CD4-positive, alpha-beta T cell (primary cell): ENCODE measurements around the gene WDR91. TPM values are rescaled to one million over a fixed set of nuclear protein-coding genes. Genes with fewer than 3 reads are reported as not detected.

Experiments used
- ATAC-seq: fragments of 200-7000 bp; cut with Tn5 transposase; one replicate; pipeline ENCODE4 v1.10.0; 2022; ENCODE audit warnings: mild to moderate bottlenecking; ENCODE audit not compliant: poor library complexity
- CTCF ChIA-PET: fragments of 350-600 bp; sonication (Branson Sonifier 250); formaldehyde crosslinking; loops from one replicate; lab custom pipeline; 2021; ENCODE audit warnings: antibody characterized with exemption, inconsistent platforms; lab: Charles Lee
- POLR2A ChIA-PET: fragments of 350-600 bp; sonication (Branson Sonifier 250); formaldehyde crosslinking; loops from one replicate; lab custom pipeline; 2021; ENCODE audit warnings: antibody characterized with exemption, inconsistent platforms; lab: Charles Lee
- DNase-seq, 14 experiments: peaks; one replicate each; pipeline ENCODE4 v3.0.0-alpha.2; 2013 to 2020; ENCODE audit warnings: mixed read lengths in 2 of 14
- H3K27ac ChIP-seq, 2 donors: one replicate each; pipeline versions ENCODE4 v1.5.1 to v1.7.0; 2013; ENCODE audit warnings: low read length in 2 of 2, low read depth in 1 of 2, mild to moderate bottlenecking in 1 of 2
- H3K27me3 ChIP-seq, 2 experiments: 1 replicate in 1 of 2; 2 replicates in 1 of 2; pipeline versions ENCODE4 v1.6.1 to v1.7.0; 2013; ENCODE audit warnings: low read length in 2 of 2, control low read depth in 1 of 2, mild to moderate bottlenecking in 1 of 2, moderate library complexity in 1 of 2; ENCODE audit not compliant: insufficient read depth in 2 of 2, control insufficient read depth in 1 of 2
- H3K36me3 ChIP-seq: one replicate; pipeline ENCODE4 v1.6.1; 2013; ENCODE audit warnings: low read length, control low read depth; ENCODE audit not compliant: insufficient read depth
- H3K4me1 ChIP-seq: one replicate; pipeline ENCODE4 v1.6.1; 2013; ENCODE audit warnings: low read length, control low read depth; ENCODE audit not compliant: insufficient read depth
- H3K4me3 ChIP-seq: one replicate; pipeline ENCODE4 v1.5.1; 2013; ENCODE audit warnings: mild to moderate bottlenecking, low read length, moderate library complexity
- H3K9me3 ChIP-seq, 2 experiments: 1 replicate in 1 of 2; 2 replicates in 1 of 2; pipeline versions ENCODE4 v1.6.1 to v1.7.0; 2013; ENCODE audit warnings: low read length in 2 of 2, mild to moderate bottlenecking in 2 of 2, control low read depth in 1 of 2, moderate library complexity in 1 of 2; ENCODE audit not compliant: control insufficient read depth in 1 of 2, insufficient read depth in 1 of 2
- H3K27ac Mint-ChIP-seq: one replicate; pipeline ENCODE4 v1.8.0; 2020; ENCODE audit warnings: mixed read lengths
- H3K27me3 Mint-ChIP-seq: one replicate; pipeline ENCODE4 v1.8.0; 2021; ENCODE audit warnings: mixed read lengths
- H3K36me3 Mint-ChIP-seq: one replicate; pipeline ENCODE4 v1.8.0; 2021; ENCODE audit warnings: low read depth, mixed read lengths
- H3K4me1 Mint-ChIP-seq: one replicate; pipeline ENCODE4 v1.8.0; 2021; ENCODE audit warnings: low read depth, mixed read lengths
- H3K4me3 Mint-ChIP-seq: one replicate; pipeline ENCODE4 v1.8.0; 2020; ENCODE audit warnings: mild to moderate bottlenecking, mixed read lengths
- H3K9me3 Mint-ChIP-seq: one replicate; pipeline ENCODE4 v1.8.0; 2020; ENCODE audit warnings: mixed read lengths
- CTCF ChIP-seq: fragments of 200-600 bp; IDR thresholded peaks from one replicate; pipeline ENCODE4 v1.8.0; 2022; ENCODE audit warnings: antibody characterized with exemption, mild to moderate bottlenecking
- intact Hi-C, 2 experiments: fragments of 100-400 bp; cut with DNase I in 1 of 2; cut with micrococcal nuclease in 1 of 2; formaldehyde crosslinking; loops; one replicate each; pipeline versions ENCODE4 v1.15.1 to v1.9.0; 2023 to 2025; cut with DNase I, micrococcal nuclease
- total RNA-seq, 174 experiments: library from RNA in 2 of 174; stranded (reverse) in 2 of 174; gene quantifications; one replicate each; pipeline ENCODE4 v1.2.3 and lab custom pipeline; 2021 to 2026

Gene WDR91
- total RNA-seq, 2 experiments from 2014 or later = 39.9 to 41.7 TPM

GRCh38 chr7:135181929-135182678 lies 29.2 kb downstream of the WDR91 start:
- ChIA-PET CTCF (no interaction called here), POLR2A (no interaction called here)
- Histone ChIP-seq H3K4me3 (no peak overlapping the region), H3K9me3 (peaks cover 18 to 42% of the 10 kb centered on the region in 2 experiments), H3K27ac (no peak overlapping the region), H3K4me1 (no peaks in the 10 kb centered on the region), H3K27me3 (no peaks in the 10 kb centered on the region), H3K36me3 (peaks cover 43% of the 10 kb centered on the region)
- Mint-ChIP-seq H3K9me3 (peaks cover 27% of the 10 kb centered on the region), H3K36me3 (peaks cover 82% of the 10 kb centered on the region), H3K4me1 (no peaks in the 10 kb centered on the region), H3K4me3 (no peak overlapping the region), H3K27ac (no peak overlapping the region), H3K27me3 (no peaks in the 10 kb centered on the region)
- ATAC-seq (no peak), DNase-seq (no peak)
- no peak for TF ChIP-seq CTCF
- intact Hi-C loops = no loop called here

GRCh38 chr7:135181261-135181928 lies 29.9 kb downstream of the WDR91 start:
- no peaks in the 10 kb centered on the region for H3K27me3 ChIP-seq
- H3K9me3 ChIP-seq = peaks cover 18 to 42% of the 10 kb centered on the region in 2 experiments
- DNase-seq = no peak
- H3K4me1 Mint-ChIP-seq = no peaks in the 10 kb centered on the region
- no peak overlapping the region for H3K4me3 Mint-ChIP-seq
- ChIA-PET CTCF (no interaction called here), POLR2A (no interaction called here)
- ATAC-seq = no peak
- no peaks in the 10 kb centered on the region for H3K27me3 Mint-ChIP-seq
- TF ChIP-seq CTCF = no peak
- H3K4me3 ChIP-seq = no peak overlapping the region
- H3K27ac Mint-ChIP-seq = no peak overlapping the region
- H3K36me3 Mint-ChIP-seq = peaks cover 78% of the 10 kb centered on the region
- H3K9me3 Mint-ChIP-seq = peaks cover 27% of the 10 kb centered on the region
- intact Hi-C loops = no loop called here
- H3K4me1 ChIP-seq = no peaks in the 10 kb centered on the region
- H3K36me3 ChIP-seq = peaks cover 36% of the 10 kb centered on the region
- H3K27ac ChIP-seq = no peak overlapping the region

GRCh38 chr7:135180122-135180521 lies 31.2 kb downstream of the WDR91 start:
- ChIA-PET POLR2A (interaction anchor here (1.1 kb wide), 1 partner anchor 11 kb away, joined by 3 read pairs; no protein-coding TSS in a partner anchor), CTCF (interaction anchor here (1.0 kb wide), 1 partner anchor 10 kb away, joined by 3 read pairs; the partner anchor contains the start of gene CYREN)
- ATAC-seq (no peak), DNase-seq (no peak)
- H3K27ac ChIP-seq = no peak overlapping the region
- H3K4me1 ChIP-seq = no peaks in the 10 kb centered on the region
- peaks cover 26% of the 10 kb centered on the region for H3K36me3 ChIP-seq
- no peaks in the 10 kb centered on the region for H3K27me3 Mint-ChIP-seq
- peaks cover 68% of the 10 kb centered on the region for H3K36me3 Mint-ChIP-seq
- intact Hi-C loops = no loop called here
- H3K27ac Mint-ChIP-seq = no peak overlapping the region
- H3K4me1 Mint-ChIP-seq = no peaks in the 10 kb centered on the region
- no peaks in the 10 kb centered on the region for H3K27me3 ChIP-seq
- no peak overlapping the region for H3K4me3 Mint-ChIP-seq
- no peak overlapping the region for H3K4me3 ChIP-seq
- H3K9me3 Mint-ChIP-seq = peaks cover 27% of the 10 kb centered on the region
- peaks cover 18 to 42% of the 10 kb centered on the region in 2 experiments for H3K9me3 ChIP-seq
- no peak for TF ChIP-seq CTCF
